SJSA1 (cell line): ENCODE measurements around the gene VAC14. TPM values are rescaled to one million over a fixed set of nuclear protein-coding genes. Genes with fewer than 3 reads are reported as not detected.

Experiments used
- DNase-seq, 2 experiments: peaks; one replicate each; pipeline ENCODE4 v3.0.0-alpha.2; 2015 to 2020; ENCODE audit warnings: low spot score in 2 of 2, low read depth in 1 of 2
- H3K27ac ChIP-seq: fragments of 250-450 bp; sonication (Bioruptor Pico); 2 replicates; pipeline ENCODE4 v1.5.1; 2020; ENCODE audit warnings: mild to moderate bottlenecking, moderate library complexity
- H3K27me3 ChIP-seq: fragments of 250-450 bp; sonication (Bioruptor Pico); replicated peaks from 2 replicates; pipeline ENCODE4 v1.5.1; 2020; ENCODE audit warnings: mild to moderate bottlenecking, moderate library complexity
- H3K36me3 ChIP-seq: fragments of 250-450 bp; sonication (Bioruptor Pico); 2 replicates; pipeline ENCODE4 v1.5.1; 2020; ENCODE audit warnings: mild to moderate bottlenecking
- H3K4me1 ChIP-seq: fragments of 250-450 bp; sonication (Bioruptor Pico); replicated peaks from 2 replicates; pipeline ENCODE4 v1.6.1; 2021; ENCODE audit warnings: mild to moderate bottlenecking
- H3K4me3 ChIP-seq: fragments of 250-450 bp; sonication (Bioruptor Pico); 2 replicates; pipeline ENCODE4 v1.5.1; 2020; ENCODE audit warnings: mild to moderate bottlenecking
- H3K9me3 ChIP-seq: fragments of 250-450 bp; sonication (Bioruptor Pico); replicated peaks from 2 replicates; pipeline ENCODE4 v1.5.1; 2020; ENCODE audit warnings: mild to moderate bottlenecking
- total RNA-seq: library from RNA; depleted of rRNA; stranded (reverse); fragments of >200 nt; shearing (Covaris generic); gene quantifications from 2 replicates; pipeline ENCODE4 v1.2.3, GENCODE V29; 2014

Gene VAC14
- total RNA-seq, 1 experiment from 2014 or later: 46.7 TPM

DNA sequence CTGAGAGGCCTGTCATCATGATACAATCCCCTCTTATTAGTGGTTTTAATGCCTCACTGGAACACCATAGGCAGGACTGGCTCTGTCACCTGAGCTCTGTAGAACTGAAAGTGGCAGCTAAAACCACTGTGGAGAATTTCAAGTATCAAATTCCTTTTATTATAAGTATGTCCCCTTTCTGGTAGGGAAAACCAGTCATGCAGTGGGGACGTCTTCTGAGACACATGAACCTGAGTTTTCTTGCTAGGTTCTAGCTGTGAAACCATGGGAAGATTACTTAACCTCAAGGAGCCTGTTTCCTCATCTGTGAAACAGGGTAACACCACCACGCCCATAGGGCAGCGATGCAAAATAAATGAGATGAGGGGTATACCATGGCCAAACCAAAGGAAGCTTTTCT lies 4.7 kb downstream of the VAC14 start:
- Histone ChIP-seq H3K27ac (no peak overlapping the region), H3K27me3 (no peaks in the 10 kb centered on the region), H3K4me3 (no peak overlapping the region), H3K4me1 (peaks cover 9% of the 10 kb centered on the region), H3K9me3 (no peaks in the 10 kb centered on the region), H3K36me3 (peaks cover 14% of the 10 kb centered on the region)
- DNase-seq: no peak

DNA sequence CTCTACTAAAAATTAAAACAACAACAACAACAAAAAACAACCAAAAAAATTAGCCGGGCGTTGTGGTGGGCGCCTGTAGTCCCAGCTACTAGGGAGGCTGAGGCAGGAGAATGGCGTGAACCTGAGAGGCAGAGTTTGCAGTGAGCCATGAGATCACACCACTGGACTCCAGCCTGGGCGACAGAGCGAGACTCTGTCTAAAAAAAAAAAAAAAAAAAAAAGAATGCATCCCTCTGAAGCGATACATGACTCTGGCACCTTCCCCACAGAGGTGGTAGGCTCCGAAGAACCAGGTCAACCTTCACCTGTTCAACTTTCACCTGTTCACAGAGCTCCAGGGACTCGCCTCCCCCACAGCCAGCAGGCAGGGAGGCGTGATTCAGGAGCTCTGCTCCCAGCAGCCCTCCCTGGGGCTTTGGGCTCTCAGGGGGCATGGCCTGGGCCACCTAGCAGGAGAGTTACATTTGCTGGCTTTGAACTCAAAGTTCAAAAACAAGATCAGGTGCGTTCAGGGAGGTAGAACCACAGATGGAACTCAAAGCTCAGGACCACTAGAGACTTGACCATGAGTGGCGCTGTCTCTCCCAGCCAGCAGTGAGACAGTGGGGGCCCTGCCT lies 5.6 kb downstream of the VAC14 start:
- peaks cover 11% of the 10 kb centered on the region for H3K36me3 ChIP-seq
- H3K27ac ChIP-seq: no peak overlapping the region
- H3K27me3 ChIP-seq: no peaks in the 10 kb centered on the region
- peaks cover 6% of the 10 kb centered on the region for H3K4me1 ChIP-seq
- no peaks in the 10 kb centered on the region for H3K9me3 ChIP-seq
- DNase-seq: no peak
- no peak overlapping the region for H3K4me3 ChIP-seq

GRCh38 chr16:70793851-70794502 lies 7.0 kb downstream of the VAC14 start:
- Histone ChIP-seq H3K27me3 (no peaks in the 10 kb centered on the region), H3K9me3 (no peaks in the 10 kb centered on the region), H3K4me3 (no peak overlapping the region), H3K27ac (no peak overlapping the region), H3K36me3 (peaks cover 11% of the 10 kb centered on the region), H3K4me1 (no peaks in the 10 kb centered on the region)
- no peak for DNase-seq

DNA sequence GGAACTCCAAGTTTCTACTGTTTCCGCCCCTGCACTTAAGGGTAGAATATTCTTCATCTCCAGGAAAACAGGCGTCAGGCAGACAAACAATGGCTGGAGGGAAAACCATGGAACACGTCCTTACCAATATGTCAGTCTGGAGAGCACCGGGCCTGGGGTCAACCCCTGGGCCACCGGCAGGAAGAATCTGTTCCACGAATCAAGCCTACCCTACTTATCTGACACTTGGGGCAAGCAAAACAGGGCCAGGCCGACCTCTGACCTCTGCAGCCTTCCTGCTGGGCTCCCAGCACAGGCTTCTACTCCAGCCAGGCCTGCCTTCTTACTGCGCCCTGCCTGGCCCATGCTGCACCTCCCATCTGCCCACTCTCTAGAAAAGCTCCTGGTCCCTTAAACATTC lies 10.1 kb downstream of the VAC14 start:
- Histone ChIP-seq H3K4me3 (no peak overlapping the region), H3K27ac (no peak overlapping the region), H3K27me3 (no peaks in the 10 kb centered on the region), H3K4me1 (no peaks in the 10 kb centered on the region), H3K9me3 (no peaks in the 10 kb centered on the region), H3K36me3 (peaks cover 7% of the 10 kb centered on the region; the same call in 1 of the 2 replicates)
- no peak for DNase-seq

DNA sequence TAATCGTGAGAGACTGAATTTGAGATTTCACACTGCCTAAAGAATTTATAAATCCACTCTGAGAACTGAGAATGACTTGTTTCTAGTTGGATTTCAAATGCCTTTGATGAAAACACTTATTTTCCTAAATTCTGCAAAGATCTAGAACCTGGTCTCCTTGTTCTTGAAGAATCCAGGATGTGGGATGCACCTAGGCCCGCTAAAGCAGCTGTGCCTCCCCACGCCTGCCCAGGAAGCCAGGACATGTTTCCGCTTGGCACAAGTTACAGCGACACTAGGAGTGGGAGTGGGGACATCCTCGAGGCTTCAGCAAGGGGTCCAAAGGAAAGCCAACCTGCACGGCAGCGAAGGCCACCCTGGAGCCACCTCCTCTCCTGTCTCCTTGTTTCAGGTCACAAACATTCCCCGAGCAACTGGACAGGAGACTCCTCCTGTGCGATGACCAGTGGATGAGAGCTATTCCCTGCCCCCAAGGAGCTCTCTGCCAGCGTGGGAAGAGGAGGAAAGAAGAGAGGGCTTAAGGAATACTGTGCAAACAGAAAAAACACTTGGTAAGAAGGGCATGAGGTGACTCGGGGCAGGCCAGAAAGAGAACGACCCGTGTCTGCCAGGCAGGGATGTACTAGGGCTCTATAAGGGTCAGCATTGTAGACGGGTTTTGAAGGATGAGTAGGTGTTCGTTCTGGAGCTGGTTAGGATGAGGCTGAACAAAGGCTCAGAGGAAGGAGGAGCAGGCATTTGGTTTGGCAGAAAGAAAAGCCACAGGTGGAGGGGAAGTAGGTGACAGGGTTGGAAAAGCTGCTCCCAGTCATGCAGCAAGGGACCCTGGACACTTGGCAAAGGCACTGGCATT lies 11.1 kb downstream of the VAC14 start:
- no peaks in the 10 kb centered on the region for H3K27me3 ChIP-seq
- H3K4me1 ChIP-seq: no peaks in the 10 kb centered on the region
- no peaks in the 10 kb centered on the region for H3K9me3 ChIP-seq
- no peak for DNase-seq
- peaks cover 17% of the 10 kb centered on the region for H3K36me3 ChIP-seq
- H3K4me3 ChIP-seq: no peak overlapping the region
- no peak overlapping the region for H3K27ac ChIP-seq

- DNase-seq: peak; percentile 46 to 53
- H3K27ac ChIP-seq: no peak overlapping the region
- H3K4me3 ChIP-seq: no peak overlapping the region
Measured at GRCh38 chr16:70788668-70789594, 12.0 kb downstream of the VAC14 start.

DNA sequence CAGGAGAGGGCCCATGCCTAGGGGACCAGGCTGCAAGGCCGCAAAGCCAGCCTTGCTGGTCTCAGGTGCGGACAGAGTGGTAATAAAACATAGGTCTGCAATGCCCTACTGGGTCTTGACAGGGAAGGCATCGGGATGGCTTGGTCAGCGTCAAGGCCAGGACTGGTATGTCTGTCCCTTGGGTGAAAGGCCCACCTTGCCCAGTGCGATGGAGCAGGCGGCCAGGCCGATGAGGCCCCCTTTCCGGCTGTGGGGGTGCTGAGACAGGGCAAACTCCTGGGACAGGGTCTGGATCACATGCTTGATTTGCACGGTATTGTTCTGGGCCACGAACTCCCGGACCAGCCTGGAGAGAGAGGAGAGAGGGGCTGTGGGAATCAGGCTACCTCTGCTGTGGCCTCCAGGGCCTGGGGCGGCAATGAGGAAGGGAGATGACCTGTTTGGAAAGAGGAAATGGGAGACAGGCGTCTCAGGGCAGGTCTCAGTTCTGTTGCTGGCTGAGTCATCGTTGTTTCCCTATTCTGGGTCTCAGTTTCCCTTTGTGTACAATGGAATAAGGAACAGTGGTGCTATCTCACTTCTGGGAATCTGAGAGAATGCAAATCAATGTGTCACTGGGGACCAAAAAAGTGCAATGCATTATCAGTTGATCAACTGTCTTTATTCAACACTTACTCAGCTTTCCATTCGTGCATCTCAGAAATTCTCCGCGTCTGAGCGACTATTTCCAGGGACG lies 14.8 kb downstream of the VAC14 start:
- no peak for DNase-seq
- no peaks in the 10 kb centered on the region for H3K4me1 ChIP-seq
- H3K9me3 ChIP-seq: no peaks in the 10 kb centered on the region; the same call in 1 of the 2 replicates
- H3K27ac ChIP-seq: no peak overlapping the region
- no peak overlapping the region for H3K4me3 ChIP-seq
- H3K36me3 ChIP-seq: peaks cover 51% of the 10 kb centered on the region
- no peaks in the 10 kb centered on the region for H3K27me3 ChIP-seq

More at GRCh38 chr16:70788668-70789594, 12.0 kb downstream of the VAC14 start:
- peaks cover 23% of the 10 kb centered on the region for H3K36me3 ChIP-seq
- no peaks in the 10 kb centered on the region for H3K9me3 ChIP-seq
- no peaks in the 10 kb centered on the region for H3K4me1 ChIP-seq
- no peaks in the 10 kb centered on the region for H3K27me3 ChIP-seq

DNA sequence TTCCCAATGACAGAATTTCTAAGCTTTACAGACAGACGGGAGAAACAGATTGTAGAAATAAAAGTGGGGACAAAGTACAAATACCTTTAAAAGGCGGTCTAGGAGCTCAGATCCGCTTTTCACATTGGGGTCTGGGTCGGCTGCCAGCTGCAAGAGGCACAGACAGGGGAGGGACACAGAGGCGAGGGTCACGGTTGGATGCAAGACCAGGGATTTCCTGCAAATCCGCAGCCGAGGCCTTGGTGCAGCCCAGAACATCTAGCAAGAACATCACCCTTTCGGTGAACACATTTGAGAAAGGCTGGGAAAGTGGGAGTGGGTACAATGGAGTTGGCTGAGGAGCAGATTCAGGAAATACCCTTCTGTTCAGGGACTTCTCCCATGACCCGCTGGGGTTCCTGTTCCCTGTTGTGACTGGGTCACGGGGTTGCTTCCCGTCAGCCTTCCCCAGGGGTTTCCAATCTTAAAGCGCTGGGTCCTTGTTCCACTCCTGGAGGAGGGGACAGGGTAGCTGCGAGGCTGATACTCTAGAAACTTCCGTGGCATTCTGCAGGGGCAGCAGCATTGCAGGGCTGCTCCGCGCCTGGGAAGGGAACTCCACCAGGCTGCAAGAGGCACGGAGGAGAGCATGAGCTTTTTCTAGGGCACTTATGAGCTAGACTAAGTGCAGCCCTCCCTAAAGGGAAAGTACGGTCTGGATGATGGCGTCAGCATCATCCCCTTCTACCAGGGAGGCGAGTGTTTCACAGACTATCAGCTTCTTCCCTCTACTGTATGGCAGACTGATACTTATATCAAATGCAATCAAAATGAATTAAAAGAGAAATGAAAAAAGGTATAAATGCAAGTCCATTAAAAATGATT lies 16.0 kb downstream of the VAC14 start:
- no peak overlapping the region for H3K4me3 ChIP-seq
- no peaks in the 10 kb centered on the region for H3K4me1 ChIP-seq
- H3K36me3 ChIP-seq: peaks cover 60% of the 10 kb centered on the region
- H3K9me3 ChIP-seq: no peaks in the 10 kb centered on the region; the same call in 1 of the 2 replicates
- no peak overlapping the region for H3K27ac ChIP-seq
- no peak for DNase-seq
- no peaks in the 10 kb centered on the region for H3K27me3 ChIP-seq

DNA sequence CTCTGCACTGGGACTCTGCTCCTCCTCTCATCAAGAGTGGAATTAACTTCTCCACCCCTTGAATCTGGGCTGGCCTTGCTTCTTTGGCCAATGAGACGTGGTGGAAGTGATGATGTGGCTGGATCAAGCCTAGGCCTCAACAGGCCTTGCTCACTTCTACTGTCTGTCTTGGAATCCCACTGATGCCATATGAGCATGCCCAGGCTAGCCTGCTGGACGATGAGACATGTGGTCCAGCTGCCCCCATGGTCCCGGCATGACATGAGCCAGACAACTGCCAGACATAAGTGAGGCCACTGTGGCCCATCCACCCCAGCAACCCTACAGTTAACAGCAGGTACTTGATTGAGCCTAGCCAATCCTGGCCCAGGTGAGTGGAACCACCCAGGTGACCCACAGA lies 18.7 kb downstream of the VAC14 start:
- DNase-seq: no peak
- Histone ChIP-seq H3K9me3 (no peaks in the 10 kb centered on the region; the same call in 1 of the 2 replicates), H3K27ac (no peak overlapping the region), H3K36me3 (peaks cover 74% of the 10 kb centered on the region), H3K4me1 (peaks cover under 1% of the 10 kb centered on the region; the same call in 1 of the 2 replicates), H3K27me3 (no peaks in the 10 kb centered on the region), H3K4me3 (no peak overlapping the region)

DNA sequence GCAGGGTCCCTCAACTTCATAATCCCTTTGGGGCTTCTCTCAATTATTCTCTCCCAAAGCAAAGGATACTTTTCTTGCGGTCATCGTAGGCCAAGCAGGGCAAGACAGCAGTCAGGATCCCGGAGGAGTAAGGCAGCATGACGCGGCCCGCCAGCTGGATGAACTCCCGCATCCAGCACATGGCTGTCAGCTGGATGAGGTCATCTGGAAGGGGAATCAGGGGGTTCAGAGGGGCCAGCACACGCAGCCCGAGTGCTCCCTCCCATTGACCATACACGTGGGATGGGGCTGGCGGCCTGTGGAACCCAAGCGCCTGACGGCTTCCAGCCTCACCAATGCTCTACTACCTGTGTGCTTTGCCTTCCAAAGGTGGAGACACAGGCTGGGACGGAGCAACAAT lies 19.2 kb downstream of the VAC14 start:
- DNase-seq: no peak
- Histone ChIP-seq H3K36me3 (peaks cover 79% of the 10 kb centered on the region), H3K4me1 (peaks cover 4% of the 10 kb centered on the region; the same call in 1 of the 2 replicates), H3K4me3 (no peak overlapping the region), H3K27me3 (no peaks in the 10 kb centered on the region), H3K27ac (no peak overlapping the region), H3K9me3 (no peaks in the 10 kb centered on the region; the same call in 1 of the 2 replicates)

GRCh38 chr16:70780546-70780945 lies 20.4 kb downstream of the VAC14 start:
- no peaks in the 10 kb centered on the region for H3K27me3 ChIP-seq
- H3K36me3 ChIP-seq: peaks cover 70% of the 10 kb centered on the region
- H3K9me3 ChIP-seq: no peaks in the 10 kb centered on the region; the same call in 1 of the 2 replicates
- H3K4me1 ChIP-seq: peaks cover 4% of the 10 kb centered on the region; the same call in 1 of the 2 replicates
- no peak for DNase-seq
- no peak overlapping the region for H3K4me3 ChIP-seq
- no peak overlapping the region for H3K27ac ChIP-seq

DNA sequence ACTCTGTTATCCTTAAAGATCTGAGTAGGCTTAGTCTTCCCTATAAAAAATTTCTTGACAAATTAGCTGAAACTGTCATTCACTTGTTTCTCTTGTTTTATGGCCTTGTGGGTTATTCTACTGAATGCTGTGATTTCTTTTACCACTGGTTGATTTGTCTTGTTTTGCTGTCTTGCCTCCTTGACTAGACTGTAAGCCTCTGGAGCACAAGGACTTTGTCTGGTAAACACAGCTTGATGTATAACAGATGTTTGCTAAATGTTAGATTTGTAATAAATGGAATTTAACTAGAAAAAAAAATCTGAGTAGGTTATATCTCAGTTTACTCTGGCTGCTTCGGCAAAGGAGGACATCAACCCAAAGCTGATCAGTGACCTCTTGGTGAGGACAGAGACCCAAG lies 21.6 kb downstream of the VAC14 start:
- Histone ChIP-seq H3K27ac (no peak overlapping the region), H3K4me3 (no peak overlapping the region), H3K9me3 (no peaks in the 10 kb centered on the region; the same call in 1 of the 2 replicates), H3K27me3 (no peaks in the 10 kb centered on the region), H3K36me3 (peaks cover 60% of the 10 kb centered on the region), H3K4me1 (peaks cover 4% of the 10 kb centered on the region; the same call in 1 of the 2 replicates)
- DNase-seq: no peak
